ENCODE data around the gene POLR3K.

DNA sequence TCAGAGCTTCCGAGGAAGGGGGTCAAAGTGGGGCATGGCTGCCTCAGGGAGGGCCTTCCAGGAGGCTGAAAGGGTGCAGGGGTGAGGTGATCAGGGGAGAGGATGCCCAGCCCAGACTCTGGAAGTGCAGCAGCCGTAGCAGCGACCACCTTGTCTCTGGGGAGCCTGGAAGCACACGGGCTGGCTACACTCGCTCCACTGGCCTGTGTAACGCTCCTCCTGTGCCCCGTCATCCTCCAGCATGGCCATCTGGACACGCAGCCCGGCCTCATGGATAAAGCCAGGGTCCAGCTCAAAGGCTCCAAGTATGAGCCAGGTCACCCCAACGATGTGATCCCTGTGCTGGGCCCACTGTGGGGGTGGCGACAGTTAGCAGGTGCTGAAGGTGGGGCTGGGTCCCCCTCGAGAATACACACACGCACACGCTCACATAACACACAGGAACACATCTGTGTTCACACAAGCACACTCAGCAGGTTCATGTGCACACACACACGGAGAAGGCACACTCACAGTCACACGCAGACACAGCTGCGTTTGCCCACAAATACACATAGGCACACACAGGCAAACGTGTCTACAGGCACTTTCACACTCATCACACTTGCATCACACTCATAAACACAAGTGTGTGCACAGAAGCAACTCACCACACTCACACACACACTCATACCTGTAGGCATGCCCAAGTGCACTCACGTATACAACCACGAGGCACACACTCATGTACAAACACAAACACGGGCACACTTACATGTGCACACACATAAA lies 19.3 kb downstream of the POLR3K start:
- TF ChIP-seq, protein P1, sequence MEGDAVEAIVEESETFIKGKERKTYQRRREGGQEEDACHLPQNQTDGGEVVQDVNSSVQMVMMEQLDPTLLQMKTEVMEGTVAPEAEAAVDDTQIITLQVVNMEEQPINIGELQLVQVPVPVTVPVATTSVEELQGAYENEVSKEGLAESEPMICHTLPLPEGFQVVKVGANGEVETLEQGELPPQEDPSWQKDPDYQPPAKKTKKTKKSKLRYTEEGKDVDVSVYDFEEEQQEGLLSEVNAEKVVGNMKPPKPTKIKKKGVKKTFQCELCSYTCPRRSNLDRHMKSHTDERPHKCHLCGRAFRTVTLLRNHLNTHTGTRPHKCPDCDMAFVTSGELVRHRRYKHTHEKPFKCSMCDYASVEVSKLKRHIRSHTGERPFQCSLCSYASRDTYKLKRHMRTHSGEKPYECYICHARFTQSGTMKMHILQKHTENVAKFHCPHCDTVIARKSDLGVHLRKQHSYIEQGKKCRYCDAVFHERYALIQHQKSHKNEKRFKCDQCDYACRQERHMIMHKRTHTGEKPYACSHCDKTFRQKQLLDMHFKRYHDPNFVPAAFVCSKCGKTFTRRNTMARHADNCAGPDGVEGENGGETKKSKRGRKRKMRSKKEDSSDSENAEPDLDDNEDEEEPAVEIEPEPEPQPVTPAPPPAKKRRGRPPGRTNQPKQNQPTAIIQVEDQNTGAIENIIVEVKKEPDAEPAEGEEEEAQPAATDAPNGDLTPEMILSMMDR (conservative IDR thresholded peaks at IDR 0.05), result no peak
- no peak for TF ChIP-seq EZH2 (IDR thresholded peaks at IDR 0.05; ENCODE audit: low read depth)
